Globus pallidus (tissue), 1 donor: ENCODE measurements around the gene SMU1.

Source experiments
- DNase-seq: peaks from one replicate; pipeline ENCODE4 v3.0.0-alpha.2; 2015; ENCODE audit warnings: low spot score

The SMU1 gene

DNA sequence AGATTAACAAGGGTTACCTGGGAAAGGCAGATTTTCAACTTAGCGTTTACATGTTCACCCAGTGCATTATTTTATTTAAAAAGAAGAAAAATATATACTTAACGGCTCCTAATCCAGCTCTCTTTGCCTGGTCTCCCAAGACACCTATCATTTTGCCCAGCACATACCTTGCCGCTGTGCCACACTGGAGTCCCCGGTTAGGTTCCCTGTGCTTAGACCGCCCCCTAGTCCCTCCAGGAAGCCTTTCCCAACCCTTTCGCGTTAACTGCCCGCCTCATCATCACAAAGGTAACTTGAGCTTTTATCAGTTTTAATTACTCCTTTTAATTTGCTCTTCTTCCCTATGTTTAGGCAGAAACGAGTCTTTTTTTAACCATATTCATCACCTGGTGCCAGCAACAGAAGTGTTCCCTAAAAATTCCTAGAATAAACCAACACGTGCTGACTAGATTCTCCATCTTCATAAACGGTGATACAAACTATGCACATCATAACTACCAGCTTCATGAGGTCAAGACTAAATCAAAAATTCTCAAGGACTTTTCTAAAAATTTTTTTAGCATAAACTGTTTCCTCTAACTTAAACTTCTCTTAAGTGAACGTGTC, 31.7 kb downstream of the SMU1 start:
- no peak for DNase-seq

DNA sequence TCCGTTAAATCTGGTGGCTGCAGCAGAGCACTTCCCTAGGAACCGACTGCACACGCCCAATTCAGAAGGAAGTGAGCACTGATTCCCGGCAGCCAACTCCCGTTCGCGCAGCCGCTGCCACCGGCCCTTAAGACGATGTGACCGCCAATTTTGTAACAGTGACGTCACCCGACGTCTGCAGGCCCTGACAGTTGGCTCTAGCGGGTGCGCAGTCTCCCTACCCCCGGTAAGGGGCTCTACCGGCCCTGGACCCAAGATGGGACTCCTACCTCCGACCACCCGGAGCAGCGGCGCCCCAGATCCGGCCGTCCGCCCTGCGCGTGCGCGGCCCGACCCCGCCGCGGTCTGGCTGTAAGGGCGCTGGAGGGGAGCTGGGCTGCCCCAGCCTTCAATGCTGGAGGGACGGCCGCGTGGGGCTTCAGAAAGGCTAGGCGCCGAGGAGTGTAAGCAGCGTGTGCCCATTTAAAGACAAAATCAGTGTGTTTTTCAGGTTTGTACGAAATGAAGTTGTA, 32.3 kb downstream of the SMU1 start:
- DNase-seq = peak; percentile 76

DNA sequence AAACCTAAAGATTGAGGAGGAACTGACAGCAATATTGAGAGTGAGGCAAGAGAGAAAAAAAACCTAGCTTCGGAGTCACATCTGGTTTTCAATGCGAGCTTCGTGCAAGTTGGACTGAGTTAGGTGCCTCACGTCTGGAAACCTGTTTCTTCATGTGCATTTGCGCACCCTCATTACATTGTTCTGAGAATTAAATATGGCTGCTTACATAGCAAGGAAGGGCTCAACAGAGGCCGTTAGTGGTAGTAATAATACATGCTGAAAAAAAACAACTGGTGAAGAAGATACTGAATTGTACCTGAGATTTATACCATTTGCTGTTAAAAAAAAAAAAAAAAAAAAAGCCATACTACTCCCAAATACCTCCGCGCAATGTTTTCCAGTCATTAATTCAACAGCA, 32.8 kb downstream of the SMU1 start:
- DNase-seq = no peak

DNA sequence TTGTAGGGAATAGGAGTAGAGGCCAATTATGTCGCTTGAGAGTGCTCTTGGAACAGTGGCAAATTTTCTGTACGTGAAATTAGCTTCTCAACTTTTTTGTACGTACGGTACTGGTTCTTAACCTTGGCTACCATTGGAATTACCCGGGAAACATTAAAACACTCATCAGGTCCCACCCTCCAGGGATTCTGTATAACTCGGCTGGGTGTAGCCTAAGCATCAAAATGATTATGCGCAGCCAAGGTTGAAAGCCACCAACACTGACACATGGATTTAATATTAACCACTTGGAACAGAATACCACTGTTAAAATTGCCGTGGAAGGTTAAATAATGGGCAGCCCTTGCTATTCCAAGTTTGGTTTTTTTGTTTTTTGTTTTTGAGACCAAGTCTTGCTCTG, 34.0 kb downstream of the SMU1 start:
- no peak for DNase-seq

DNA sequence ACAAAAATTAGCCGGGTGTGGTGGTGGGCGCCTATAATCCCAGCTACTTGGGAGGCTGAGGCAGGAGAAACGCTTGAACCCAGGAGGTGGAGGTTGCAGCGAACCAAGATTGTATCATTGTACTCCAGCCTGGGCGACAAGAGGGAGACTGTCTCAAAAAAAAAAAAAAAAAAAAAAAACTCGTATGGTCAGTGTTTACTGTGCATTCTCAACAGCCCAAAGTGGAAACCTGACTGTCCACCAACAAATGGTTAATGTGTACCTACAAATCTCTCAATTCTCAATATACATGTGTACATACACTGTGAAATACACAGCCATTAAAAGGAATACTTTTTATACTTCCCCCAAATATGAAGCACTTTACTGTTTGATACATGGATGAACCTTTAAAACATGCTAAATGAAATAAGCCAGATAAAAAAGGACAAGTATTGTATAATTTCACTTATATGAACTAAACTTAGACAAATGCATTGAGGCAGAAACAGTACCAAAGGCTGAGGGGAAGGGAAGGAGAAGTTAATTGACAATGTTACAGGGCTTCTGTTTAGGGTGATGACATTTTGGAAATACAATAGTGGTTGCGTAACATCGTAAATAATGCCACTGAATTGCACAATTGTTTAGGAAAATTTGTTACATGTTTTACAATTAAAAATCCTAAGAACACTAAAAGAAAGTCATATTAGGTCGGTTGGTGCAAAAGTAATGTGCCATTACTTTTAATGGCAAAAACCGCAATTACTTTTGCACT, 34.9 kb downstream of the SMU1 start:
- DNase-seq = no peak

DNA sequence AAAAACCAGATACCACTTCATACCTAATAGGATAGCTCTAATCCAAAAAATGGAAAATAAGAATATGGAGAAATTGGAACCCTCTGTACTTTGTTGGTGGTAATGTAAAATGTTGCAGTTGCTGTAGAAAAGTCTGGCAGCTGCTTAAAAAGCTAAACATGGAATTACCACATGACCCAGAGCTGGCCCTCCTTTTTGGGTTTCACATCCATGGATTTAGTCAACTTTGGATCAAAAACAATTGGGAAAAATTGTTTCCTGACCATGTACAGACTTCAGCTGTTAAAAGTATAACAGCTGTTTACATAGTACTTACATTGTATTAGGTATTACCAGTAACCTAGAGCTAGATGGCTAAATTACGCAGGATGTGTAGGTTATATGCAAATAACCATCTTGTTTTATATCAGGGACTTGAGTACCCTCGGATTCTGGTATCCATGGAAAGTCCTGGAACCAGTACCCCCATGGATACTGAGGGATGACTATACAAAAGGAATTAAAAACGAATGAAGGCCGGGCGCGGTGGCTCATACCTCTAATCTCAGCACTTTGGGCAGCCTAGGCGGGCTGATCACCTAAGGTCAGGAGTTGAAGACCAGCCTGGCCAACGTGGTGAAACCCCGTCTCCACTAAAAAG, 35.6 kb downstream of the SMU1 start:
- no peak for DNase-seq

DNA sequence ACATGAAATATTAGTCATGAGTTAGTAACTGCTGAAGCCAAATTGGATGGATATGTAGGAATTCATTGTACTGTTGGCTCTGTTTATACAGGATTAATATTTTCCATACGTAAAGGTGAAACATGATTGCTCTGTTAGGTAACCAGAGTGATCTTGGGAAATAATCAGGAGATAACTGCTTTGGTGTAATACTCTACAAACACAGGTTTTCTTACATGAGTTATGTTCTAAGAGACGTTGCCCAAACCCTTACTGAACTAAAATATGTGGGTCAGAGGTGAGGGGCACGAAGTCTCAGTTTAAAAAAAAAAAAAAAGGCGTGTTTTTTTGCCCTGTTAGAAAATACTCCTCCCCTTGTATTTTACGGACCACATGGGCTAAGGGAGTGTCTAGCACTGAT, 43.6 kb downstream of the SMU1 start:
- DNase-seq = no peak

DNA sequence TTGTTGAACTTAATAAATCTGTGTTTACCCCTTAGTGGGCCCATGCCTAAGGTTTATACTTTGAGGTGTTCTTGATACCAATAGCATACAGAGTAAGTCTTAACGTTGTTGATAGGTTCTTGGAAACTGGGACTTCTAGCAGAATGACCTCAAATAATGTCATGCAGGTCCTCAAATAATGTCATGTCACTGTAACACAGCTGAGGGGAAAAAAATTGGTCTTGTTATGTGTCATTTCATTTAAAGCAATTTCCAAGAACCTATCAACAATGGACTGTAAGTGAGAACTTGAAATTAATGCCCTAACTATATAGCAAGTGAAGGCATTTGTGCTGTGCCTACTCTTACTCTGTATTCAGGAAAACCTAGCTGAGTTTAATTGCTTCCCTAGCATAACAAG, 44.2 kb downstream of the SMU1 start:
- DNase-seq = no peak

DNA sequence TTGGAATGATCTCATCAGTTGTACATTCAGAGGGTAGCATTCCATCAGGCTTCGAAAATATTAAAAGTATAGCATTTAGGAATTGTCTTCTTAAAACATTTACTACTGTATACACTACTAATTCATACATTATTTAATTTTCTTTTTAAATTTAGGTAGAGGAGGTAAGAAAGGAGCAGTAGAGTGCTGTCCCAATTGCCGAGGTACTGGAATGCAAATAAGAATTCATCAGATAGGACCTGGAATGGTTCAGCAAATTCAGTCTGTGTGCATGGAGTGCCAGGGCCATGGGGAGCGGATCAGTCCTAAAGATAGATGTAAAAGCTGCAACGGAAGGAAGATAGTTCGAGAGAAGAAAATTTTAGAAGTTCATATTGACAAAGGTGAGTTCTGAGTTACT, 46.2 kb downstream of the SMU1 start:
- no peak for DNase-seq

DNA sequence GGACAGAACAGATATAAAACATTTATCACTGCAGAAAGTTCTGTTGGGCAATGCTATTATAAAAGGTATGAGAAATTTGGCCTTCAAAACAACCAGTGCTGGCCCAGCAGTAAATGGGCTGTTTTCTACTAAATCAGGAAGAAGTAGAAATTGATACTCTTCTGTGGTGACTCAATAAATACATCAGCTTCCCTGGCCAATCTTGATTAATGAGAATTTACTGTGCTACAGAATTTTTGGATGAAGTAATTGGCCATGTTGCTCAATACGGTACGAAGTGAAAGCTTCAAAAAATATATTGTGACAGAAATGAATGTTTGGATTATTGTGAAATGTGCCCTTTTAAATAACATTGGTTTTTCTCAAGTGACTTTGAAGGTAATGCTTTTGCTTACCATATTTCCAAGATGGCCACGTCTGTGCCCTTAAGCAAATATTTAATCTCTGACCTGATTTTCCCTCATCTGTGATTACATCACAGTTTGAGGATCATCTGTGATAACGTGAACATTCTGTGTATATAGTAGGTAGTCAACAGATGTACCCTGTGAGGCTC, 47.2 kb downstream of the SMU1 start:
- DNase-seq = no peak

DNA sequence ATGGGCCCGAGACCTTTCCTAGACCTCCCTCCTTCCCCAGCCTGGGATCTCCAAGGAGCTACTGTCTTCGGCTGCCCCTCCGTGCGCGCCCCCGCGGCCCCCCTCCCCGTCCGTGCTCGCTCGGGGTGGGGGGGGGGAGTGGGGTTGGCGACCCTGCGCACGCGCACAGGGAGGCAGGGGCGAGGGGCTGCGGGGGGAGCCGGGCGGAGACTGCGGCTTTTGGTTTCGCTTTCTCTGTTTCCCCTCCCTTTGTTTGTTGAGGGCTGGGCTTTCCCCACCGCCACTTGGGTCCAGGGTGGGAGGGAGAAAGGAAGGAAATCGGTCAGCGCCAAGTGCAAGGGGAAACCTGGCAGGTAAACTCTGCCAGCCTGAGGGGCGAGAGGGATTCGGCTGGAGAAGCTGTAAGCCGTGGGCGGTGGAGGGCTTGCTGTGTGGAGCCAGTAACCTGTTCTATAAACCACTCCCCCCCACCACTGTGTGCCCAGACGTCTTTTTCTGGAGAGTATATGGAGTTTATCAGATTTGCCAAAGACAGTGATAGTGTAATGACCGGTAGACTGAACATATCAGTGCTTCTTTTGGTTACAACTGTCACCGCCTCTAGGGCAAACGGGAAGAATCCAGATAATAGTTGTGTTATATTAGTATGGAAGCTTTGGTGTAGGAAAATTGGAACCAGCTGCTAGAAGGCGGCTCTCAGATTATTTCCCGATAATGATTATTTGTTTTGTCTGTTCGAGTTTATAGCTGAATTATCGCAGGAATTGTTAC, 50.7 kb downstream of the SMU1 start:
- peak; percentile 68 for DNase-seq

DNA sequence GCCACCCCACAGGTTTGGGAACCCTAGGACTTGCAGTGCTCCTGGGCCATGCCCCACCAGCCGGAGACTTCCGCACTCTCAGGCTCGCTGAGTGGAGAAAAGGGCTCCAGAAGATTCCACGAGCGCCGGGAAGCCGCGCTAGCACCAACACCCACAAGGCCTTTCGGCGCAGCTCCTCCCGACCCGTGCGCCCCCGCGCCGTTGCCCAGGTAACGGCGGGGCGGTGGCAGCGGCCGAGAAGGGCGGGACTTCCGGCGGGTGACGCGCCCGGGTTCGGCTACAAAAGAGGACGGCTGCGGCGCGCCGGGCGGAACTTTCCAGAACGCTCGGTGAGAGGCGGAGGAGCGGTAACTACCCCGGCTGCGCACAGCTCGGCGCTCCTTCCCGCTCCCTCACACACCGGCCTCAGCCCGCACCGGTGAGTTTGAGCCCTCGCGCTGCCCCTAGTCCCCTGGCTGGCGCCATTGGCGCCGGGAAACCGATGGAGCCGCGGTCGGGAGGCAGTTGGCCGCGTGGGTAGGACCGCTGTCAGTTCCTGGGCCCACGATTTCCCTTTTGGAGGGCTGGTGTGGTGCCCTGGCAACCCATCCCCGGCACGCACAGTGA, 51.4 kb downstream of the SMU1 start, which contains the start of gene DNAJA1:
Gene DNAJA1 (plus strand): TSS at position 308 of the 606 bp plus-strand sequence. CDS start 1,212 bp downstream, outside the sequence.
- DNase-seq = peak; percentile 96

DNA sequence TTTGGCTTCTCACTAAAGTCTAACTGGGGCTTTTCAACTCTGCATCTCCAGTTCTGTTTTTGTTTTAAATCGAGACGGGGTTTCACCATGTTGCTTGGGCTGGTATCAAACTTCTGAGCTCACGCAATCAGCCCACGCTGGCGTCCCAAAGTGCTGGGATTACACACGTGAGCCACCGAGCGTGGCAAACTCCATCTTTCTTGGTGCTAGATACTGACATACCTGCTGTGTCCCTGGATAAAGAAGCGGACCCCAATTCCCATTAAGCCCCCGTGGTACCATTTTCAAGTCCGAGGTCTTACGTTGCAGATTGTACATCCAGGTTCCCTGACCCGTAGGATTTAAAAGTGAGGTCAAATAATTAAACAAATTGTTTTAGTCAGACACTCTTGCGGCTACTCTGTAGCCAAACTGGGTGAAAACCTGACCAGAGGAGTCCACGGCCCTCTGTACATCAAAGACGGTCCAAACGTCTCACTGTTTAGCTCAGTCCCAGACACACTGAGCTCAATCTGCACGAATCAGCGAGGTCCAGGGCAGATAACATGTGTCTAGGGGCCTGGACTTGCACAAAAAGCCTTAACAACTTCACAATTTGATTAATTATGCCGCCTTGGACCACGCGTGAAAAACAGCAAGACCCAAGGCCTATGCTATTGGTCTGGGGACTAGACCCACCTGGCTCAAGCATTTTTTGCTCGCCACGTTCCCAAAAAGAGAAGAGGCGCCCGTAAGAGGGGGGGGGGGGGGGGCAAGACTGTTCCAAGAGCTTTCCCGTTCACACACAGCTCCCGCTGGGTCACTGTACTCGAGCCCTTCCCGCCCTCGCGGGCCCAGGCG, 52.1 kb downstream of the SMU1 start:
- DNase-seq = peak; percentile 51

DNA sequence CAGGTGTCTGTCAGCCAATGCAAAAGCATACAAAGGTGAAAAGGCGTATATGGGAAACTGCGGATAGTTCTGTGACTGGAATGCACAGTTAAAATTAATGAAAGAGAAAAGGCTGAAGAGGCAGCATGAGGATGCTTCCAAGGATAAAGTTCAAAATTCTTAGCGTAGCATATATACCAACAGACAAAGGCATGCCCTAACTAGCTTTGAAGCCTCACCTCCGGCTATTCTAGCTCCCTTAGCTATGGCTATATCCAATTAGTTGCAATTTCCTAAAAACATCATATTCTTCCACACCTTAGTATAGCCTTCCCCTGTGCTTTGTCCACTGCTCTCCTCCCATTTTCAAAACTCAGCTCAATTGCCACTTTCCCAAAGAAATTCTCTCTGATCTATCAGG, 52.8 kb downstream of the SMU1 start:
- no peak for DNase-seq

DNA sequence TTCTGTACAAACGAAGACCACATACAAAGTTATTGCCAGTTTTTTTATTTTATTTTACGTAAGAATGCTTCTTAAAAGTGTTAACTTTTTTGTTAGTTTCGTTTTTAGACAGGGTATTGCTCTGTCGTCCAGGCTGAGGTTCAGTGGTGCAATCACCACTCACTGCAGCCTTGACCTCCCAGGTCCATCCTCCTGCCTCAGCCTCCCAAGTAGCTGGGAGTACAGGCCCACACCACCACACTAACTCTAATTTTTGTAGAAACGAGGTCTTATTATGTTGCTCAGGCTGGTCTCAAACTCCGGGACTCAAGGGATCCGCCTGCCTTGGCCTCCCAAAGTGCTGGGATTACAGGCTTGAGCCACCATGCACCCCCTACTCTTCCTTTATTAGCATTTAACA, 53.7 kb downstream of the SMU1 start:
- no peak for DNase-seq

DNA sequence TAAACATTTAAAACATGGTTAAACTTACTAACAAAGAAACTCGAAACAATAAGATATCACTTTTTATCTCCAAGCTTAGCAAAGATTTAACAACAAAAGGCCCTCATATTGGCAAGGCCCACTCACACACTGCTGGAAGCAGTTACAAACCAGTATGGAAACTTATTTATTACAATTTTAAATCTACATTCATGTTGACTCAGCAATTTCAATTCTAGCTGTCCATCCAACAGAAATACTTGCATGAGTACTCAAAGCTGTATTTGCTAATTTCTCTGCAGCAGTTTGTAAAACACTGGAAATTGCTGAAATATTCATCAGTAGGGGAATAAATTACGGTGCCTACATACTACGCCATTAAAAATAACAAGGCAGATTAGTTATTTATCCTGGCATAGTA, 54.2 kb downstream of the SMU1 start:
- DNase-seq = no peak

DNA sequence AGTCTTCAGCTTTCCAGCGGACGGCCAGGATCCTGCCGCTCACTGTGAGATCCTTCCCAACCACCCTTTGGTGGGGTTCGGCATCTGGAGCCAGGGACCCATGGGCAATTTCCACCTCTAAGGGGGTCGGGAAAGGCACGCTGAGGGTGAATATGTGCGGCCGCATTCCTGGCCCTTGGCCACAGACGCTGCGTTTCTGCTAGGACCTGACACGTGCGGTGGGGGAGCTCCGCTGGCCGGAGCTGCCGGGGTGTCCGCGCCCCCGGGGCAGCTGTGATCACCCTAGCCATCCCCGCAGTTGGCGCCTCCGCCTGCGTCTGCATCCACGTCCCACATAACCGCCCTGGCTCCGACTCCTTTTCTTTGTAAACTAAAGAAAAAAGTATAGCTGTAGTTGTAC, 56.7 kb downstream of the SMU1 start:
- no peak for DNase-seq

DNA sequence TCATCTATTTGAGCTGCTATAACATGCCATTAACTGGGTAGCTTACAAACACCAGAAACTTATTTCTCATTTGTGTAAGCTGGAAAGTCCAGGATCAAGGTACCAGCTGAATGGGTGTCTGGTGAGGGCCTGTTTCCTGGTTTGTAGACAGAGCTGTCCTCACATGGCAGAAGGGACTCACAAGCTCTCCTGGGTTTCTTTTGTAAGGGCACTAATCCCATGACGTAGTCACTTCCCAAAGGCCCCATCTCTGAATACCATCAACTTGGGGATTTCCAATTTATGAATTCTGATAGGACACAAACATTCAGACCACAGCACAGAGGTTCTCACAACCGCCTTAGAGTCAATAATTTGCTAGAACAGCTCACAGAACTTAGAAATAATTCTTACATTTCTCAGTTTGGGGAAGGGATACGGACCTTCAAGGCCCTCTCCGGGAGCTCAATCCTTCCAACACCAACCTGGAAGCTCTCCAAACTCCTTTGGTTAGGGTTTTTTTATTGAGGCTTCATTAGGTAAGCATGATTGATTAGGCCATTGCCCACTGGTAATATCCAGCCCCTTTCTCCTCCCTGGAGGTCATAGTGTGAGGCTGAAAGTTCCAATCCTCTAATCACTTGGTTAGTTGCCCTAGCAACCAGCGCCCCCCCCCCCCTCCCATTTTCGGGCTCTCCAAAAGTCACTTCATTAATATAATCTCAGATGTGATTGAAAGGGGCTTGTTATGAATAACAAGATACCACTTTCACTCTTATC, 59.0 kb downstream of the SMU1 start:
- no peak for DNase-seq

DNA sequence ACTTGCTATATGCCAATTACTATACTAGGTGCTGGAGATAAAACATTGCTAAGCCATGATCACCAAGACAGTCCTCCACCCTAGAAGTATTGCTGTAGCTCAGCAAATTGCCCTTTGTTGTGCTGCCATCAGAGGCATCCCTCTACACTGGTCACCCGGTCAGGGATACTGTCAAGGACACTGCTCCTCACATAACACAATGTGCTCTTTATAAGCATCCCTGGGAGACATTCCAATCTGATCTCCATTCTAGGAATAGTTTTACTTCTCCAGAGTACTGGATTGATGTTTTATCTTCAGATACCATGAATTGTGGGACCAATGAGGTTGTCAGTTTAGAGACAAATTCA, 61.8 kb downstream of the SMU1 start:
- peak; percentile 30 for DNase-seq
